GM21367 (cell line): ENCODE data around the gene NPDC1.

Source experiments
- ATAC-seq: cut with Tn5 transposase; IDR thresholded peaks from one replicate; pipeline ENCODE4 v1.9.1; 2021; ENCODE audit not compliant: unreplicated experiment

The NPDC1 gene

GRCh38 chr9:137057545-137057944 is 11.6 kb upstream of the NPDC1 start:
- no peak for ATAC-seq

DNA sequence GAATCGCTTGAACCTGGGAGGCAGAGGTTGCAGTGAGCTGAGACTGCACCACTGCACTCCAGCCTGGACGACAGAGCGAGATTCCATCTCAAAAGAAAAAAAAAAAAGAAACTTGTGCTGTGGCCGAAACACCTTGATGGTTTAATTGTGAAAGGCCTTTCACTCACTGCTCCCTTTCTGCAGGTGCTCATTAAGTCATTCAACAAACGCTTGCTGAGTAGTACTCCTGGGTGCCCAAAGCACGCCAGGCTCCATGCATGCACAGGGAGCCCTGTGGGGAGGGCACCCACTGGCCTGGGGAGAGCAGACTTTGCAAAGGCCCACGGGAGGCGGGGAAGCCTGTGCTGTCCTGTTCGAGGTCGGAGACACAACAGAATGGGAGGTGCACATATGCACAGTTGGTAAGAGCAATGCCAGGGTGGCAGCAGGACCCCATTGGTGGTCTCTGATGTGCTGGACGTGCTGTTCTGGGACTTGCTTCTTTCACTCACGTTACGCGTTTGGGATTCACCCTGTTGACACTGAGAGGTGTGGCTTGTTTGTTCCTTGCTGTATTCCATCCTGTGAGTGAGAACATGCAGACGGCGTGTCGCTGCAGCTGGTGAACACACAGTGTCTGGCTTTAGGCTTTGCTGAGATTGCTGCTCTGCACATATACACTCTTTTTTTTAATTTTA is 10.9 kb upstream of the NPDC1 start:
- no peak for ATAC-seq

GRCh38 chr9:137055385-137056364 is 9.7 kb upstream of the NPDC1 start:
- no peak for ATAC-seq

- no peak for ATAC-seq
Measured at GRCh38 chr9:137054932-137055384, 9.0 kb upstream of the NPDC1 start.

DNA sequence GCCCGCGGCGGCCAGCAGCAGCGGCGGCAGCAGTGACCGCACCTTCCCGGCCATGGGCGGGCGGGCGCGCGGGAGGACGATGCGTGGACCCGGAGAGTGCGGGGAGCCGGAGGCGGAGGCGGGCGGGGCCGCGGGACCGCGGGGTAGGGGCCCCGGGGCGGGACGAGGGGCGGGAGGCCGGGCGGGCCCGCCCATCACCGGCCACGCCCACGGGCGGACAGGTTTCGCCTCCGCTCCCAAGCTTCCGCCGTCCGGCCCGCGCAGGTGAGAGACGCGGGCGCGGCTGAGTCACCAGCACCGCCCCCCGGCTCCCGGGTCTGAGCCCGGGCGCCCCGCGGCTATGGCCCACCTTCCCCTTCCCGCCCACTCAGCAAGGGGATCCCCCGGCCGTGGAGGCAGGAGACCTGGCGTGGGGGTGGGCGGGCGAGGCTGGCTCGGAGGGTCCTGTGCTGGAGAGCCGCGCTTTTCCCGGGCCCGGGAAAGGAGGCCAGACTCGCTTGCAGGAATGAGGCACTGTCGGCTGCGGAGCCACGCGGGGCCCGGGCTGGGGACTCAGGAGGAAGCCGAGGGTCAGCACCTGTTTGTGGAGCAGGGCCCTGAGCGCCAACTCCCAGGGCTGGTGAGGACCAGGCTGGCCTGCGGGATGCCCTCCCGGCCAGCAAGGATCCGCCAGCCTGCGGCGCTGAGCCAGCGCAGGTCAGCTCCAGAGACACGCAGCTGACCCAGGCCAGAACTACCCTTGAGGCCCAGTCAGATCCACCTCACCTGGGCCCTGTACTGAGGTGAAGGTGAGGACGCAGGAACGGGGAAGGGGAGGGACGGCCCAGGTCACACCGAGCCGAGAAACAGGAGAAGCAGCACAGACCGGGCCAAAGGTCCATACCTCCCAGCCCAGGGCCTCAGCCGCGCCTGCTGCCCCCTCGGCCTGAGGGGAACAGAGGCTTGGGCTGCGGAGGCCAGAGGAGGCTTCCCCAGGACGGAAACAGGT is 8.3 kb upstream of the NPDC1 start, which contains the start of gene ENTPD2:
Gene ENTPD2 (minus strand): TSS at position 118 of the 988 bp plus-strand sequence. CDS start 64 bp downstream, at position 54.
- no peak for ATAC-seq

DNA sequence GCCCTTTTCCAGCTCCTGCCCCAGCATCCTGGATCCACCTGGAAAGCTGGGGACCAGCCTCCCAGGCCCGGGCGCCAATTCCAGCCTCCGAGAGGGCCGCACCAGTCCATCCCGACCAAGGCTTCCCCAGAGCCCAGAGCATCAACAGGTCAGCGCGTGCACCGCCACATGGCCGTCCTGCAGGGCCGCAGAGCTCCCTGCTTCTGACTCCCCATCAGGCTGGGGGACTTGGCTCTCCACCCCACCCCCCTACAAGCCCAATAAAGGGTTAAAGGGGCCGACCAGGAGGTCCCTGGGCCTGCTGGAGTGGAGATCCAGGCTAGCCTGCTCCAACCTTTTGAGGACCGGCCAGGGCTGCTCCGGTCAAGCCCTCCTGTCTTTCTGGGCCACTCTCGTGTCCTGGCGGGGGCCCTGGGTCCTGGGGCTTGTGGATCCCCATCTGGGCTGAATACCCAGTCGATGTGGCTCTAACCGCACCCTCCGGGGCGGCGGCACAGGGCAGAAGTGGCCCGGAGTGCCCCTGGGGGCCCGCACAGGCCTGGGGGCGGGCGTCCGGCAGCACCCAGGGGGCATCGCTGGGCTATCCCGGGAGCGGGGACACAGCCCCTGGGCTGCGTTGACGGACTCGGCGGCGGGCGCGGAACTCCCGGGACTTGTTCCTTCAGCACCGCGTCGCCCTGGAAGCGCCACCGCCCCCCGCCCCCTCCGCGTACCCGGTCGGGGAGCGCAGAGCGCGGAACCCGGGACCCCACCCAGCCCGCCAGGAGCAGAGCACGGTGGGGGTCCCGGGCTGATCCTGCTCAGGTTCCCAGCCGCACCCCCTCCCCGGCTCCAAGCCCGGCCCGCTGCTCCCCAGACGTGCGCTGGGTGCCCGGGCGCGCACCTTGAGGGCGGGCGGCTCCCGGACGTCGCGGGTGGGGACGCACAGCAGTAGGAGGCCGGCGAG is 7.3 kb upstream of the NPDC1 start:
- no peak for ATAC-seq

- no peak for ATAC-seq
Measured at GRCh38 chr9:137052293-137052692, 6.3 kb upstream of the NPDC1 start.

GRCh38 chr9:137051145-137051724 is 5.3 kb upstream of the NPDC1 start:
- ATAC-seq: no peak

DNA sequence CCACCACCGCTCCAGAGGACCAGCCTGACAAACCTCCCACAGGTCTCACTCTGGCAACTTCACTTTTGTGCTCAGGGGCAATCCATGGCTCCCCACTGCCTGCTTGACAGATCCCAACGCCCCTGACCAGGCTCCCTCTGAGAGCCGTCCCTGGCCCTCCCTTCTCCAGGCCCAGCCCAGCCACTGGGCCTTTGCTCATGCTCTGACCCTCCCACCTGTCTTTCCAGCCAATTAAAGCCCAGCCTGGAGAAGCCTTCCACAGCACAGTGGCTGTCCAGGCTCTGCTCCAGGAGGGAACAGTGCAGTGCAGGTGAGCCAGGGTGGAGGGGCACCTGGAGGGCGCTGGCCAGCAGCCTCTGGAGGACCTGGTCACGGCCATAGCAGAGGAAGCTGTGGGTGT is 4.6 kb upstream of the NPDC1 start:
- ATAC-seq: no peak

- ATAC-seq: no peak
Measured at GRCh38 chr9:137049544-137050449, 3.8 kb upstream of the NPDC1 start.

DNA sequence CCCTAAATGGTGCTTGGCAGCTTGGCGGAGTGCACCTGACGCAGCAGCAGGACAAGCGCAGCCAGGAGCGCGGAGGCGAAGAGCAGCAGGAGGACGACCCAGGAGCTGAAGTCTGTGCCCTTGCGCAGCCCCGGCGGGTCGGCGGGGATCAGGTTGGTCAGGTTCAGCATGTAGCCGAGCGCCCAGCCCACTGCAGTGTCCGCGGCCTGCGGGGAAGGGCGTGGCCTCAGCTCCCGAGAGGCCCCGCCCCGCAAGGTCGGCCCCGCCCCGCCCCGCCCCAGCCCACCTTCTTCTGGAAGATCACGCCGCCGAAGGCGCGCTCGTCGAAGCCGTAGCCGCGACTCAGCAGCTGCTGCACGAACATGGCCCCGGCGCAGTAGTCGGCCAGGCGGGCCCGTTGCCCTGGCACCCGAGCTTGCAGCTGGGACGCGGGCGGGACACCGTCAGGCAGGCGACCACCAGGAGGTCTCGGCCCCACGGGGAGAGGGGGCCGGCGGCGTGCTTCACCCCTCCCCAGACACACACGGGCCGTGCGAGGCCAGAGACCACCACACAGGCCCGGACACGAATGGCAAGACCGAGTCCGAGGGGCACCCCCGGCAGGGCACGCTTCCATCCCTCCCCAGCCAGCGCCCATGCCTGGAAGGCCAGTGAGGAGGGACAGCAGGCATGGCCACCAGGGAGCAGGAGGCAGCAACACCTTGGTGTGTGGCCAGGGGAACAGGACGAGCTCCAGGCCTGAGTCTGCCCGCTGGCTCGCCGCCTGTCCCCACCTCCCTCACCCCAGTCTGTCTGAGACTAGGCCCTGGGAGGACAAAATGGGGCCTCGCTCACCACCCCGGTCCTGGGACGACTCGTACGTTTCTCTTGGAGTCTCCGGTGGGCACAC is 2.9 kb upstream of the NPDC1 start:
- ATAC-seq: no peak

DNA sequence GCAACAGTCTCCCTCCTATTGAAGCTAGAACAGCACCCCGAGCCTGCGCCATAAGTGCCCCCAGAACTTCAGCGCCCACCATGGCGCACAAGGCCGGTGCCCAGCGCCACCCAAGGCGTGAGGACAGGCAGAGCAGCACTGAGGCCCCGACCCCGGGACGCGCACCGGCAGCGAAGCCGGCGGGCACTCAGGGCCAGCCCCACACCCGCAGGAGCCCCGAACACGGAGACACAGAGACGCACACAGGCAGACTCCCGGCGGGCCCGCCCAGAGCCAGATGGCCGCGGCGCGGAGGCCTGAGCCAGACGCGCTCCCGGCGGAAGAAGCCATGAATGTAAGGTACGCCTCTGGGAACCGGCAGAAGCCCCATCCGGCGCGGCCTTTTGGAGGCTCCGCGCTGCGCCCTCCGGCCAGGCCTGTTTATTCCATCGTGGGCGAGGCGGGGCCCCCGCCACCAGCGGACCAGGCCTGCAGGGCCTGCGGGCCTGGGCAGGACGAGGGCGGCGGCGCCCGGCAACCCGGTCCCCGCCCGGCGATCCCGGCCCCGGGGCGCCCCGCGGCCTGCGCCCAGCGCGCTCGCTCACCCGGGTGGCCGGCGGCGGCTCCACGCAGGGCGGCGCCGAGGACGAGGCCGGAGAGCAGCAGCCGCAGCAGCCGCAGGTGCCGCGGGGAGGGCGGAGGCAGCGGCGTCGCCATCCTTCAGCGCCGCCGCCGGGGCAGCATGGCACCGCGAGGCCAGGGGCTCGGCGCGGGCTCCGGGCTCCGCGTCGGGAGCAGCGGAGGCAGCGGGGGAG is 486 bp downstream of the NPDC1 start:
- ATAC-seq: no peak

- ATAC-seq: no peak
Measured at GRCh38 chr9:137044502-137045177, 1.3 kb downstream of the NPDC1 start.

- ATAC-seq: no peak
Measured at GRCh38 chr9:137044037-137044436, 1.9 kb downstream of the NPDC1 start.

GRCh38 chr9:137042751-137043727 is 2.9 kb downstream of the NPDC1 start:
- no peak for ATAC-seq
